GM19240 (cell line): ENCODE measurements around the gene NFIX.
A peak's percentile ranks its signal among the peaks of the same experiment; 100 is the strongest.
"Not testable (repeated sequence)": the region's sequence is repeated elsewhere in the genome, so short reads cannot be mapped to it uniquely, and the experiment has no call there.

Source experiments
- DNase-seq: peaks from one replicate; pipeline ENCODE4 v3.0.0; 2011; ENCODE audit warnings: low spot score; ENCODE audit not compliant: insufficient read length

Gene NFIX

DNA sequence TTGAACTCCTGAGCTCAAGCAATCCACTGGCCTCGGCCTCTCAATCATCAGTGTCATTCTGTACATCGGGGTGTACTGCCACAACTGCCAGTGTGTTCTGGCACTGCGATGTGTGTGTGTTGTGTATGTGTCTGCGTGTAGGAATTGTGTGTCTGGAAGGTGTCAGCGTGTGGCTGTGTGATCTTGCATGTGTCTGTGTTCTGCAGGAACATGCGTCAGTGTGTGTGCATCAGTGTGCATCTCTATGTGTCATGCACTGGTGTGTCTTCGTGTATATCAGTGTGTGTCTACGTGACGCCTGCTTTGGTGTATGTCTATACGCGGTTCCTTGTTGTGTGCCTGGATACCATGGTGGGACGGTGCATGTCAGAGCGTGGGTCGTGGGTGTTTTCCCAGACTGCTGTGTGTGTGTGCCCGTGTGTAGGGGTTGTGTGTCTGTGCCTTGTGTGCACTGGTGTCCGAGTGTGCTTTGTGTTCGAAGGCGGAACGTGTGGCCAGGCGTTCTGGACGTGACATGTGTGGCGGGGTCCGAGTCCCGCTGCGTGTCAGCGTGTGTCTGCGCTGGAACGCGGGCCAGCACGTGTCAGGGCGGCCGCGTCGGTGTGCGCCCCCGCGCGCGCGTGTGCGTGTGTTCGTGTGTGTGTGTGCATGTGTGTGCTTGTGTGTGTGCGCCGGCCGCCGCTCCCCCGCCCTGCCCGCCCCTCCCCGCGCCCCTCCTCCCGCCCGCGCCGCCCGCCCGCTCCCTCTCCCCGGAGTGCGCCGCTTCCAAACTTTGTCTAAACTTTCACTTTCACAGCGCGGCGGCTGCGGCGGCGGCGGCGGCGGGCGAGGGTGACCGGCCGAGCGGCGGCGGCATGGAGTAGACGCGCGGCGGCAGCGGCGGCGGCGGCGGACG is at the start of gene NFIX:
NFIX (plus strand) TSS at position 775 of the 895 bp plus-strand sequence. CDS start 363 bp downstream, outside the sequence.
- no peak for DNase-seq

DNA sequence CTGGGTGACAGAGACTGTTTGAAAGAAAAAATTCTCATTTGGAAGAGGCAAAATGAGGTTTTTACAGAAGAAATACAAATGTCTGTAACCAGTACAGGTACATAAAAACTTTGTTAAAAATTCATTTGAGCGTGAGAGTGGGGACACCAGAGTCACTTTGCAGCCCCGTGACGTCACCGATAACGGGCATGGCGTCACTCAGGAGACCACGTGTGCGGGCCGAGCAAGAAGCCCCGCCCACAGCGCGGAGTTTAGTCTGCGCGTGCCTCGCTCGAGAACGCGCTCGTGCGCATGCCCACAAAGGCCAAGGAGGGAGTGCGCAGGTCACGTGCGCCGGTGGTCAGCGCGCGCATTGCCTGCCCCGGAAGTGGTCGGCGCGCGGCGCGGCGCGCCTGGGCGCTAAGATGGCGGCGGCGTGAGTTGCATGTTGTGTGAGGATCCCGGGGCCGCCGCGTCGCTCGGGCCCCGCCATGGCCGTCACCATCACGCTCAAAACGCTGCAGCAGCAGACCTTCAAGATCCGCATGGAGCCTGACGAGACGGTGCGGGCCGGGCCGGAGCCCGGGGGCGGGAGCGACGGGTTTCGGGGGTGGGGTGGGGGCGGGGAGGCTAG is 49.7 kb upstream of the NFIX start, which contains the start of gene RAD23A:
RAD23A (plus strand) TSS at position 384 of the 613 bp plus-strand sequence; CDS start at position 471, 87 bp downstream.
- DNase-seq, result peak; percentile 74

DNA sequence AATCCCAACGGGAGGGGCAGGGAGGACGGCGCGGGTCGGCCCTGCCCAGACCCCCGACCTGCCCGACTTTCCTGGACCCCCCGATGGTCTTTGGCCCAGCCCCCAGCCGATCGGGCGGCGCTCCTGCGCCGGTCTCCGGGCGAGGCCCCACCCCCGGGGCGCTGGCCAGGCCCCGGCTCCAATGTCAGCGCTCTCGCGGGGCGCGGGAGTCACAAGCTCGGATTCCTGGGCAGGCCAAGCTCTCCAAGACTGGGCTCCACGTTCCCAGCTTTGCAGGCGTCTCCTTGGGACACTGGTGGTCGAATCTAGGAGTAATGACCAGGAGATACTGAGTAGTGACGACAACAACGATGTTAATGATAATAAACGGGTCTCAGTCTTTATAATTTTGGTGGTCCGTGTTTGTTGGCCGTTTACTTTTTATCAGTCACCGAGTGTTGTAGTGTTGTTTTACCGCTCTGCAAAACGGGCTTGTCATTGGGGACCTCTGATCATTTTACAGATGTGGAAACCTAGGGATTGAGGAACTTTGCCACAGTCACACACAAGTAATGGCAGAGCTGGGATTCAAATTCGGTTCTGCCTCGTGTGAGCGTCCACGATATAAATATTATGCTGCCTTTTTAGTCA is 49.1 kb upstream of the NFIX start:
- DNase-seq, result no peak

DNA sequence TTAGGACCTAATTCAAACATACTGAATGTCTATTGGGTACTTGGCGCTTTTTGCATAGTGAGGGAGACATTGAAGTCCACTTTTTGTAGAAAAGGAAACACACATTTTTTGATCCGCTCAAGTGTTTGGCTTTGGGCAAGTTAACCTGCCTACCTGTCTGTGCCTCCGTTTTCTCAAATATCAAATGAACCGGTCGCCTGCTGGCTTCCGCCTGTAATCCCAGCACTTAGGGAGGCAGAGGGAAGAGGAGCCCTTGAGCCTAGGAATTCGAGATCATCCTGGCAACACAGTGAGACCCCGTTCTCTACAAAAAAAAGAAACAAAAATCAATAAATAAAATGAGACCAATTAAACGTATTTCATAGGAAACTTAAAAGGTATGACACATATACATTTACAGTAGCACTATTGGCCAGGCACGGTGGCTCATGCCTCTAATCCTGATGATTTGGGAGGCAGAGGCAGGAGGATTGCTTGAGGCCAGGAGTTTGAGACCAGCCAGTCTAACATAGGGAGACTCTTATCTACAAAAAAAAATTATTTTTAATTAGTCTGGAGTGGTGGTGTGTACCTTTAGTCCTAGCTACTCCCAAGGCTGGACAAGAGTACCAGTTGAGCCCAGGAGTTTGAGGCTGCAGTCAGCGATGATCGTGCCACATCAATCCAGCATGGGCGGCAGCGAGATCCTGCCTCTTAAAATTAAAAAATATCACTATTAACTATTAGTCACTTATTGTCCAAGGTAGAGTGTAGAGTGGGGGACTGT is 48.4 kb upstream of the NFIX start:
- DNase-seq, result no peak

DNA sequence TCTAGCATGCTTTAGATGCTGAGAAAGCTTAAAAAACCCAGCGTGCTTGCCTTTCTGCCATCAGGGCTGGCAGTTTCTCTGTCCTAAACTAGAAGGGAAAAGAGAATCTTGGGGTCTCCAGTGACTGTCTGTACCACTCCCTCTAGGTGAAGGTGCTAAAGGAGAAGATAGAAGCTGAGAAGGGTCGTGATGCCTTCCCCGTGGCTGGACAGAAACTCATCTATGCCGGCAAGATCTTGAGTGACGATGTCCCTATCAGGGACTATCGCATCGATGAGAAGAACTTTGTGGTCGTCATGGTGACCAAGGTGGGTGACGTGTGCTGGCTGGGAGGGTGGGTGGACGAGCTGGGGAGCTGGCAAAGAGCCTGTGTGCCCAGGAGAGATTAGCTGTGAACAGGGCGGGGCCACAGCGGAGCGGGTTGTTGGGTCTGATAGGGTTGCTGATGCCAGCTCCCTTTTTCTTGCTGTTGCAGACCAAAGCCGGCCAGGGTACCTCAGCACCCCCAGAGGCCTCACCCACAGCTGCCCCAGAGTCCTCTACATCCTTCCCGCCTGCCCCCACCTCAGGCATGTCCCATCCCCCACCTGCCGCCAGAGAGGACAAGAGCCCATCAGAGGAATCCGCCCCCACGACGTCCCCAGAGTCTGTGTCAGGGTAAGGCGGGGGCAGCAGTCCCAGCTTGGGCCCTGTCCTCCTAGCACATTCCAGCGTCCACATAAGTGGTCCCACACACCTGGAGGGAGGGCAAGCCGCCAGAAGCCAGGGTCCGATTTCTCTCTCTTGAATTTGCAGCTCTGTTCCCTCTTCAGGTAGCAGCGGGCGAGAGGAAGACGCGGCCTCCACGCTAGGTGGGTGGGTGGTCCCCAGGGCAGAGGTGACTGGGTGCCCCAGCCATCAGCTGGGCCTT is 47.3 kb upstream of the NFIX start:
- no peak for DNase-seq

DNA sequence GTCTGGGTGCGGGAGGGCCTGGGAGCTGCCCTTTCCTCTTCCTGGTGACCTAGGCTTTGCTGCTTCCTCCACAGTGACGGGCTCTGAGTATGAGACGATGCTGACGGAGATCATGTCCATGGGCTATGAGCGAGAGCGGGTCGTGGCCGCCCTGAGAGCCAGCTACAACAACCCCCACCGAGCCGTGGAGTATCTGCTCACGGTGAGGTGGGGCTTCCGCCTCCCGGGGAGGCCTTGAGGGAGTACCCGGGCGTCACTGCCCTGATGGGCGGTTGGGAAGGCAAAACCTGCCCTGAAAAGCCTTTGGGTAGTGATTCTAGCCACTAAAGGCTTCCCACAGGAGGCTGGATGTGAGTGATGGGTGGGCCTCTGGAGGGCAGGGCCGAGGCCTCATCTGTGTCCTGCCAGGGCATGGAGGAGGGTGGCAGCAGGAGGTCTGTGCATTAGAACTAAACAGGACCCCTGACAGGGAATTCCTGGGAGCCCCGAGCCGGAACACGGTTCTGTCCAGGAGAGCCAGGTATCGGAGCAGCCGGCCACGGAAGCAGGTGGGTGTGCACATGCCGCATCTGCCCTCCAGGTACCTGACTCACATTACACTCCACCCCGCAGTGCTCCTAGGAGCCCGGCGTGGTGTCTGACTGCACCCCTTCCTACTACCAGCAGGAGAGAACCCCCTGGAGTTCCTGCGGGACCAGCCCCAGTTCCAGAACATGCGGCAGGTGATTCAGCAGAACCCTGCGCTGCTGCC is 46.5 kb upstream of the NFIX start:
- no peak for DNase-seq

DNA sequence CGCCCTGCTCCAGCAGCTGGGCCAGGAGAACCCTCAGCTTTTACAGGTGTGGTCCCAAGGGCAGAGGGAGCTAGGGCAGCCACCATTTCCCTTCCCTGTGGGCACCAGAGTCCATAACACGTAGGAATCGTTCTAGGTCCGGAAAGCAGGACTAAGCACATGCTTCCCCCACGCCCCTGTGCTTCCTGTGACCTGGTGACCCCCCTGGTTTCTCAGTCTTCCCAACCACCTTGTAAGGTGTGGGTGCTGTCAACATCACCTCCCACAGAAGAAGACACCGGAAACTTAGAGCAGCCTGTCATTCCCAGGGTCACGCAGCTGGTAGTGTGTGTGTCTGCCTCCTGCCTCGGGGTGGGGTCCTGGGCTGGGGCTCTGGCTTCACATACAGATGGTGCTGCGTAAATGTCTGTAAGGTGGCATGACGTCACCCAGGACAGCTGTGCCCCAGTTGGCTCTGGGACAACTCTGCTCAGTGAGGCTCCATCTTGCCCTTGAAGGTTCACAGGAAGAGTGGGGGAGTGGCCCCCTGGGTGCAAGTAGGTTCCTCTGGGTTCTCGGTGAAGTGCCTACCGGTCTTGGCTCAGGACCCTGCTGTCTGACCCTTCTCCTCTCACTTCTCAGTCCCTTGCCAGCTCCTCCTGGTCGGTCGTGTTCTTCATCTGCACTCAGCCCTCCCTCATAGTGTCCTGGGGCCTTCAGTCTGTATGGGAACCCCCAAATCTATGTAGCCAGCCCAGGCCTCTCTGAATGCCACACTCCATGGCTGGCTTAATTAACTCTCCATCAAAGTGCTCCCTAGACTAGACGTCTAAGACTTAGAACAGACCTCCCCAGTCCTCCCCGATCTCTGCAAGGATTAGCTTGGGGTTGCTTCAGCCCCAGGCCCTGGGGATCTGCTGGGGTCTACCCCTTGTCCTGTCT is 45.7 kb upstream of the NFIX start:
- no peak for DNase-seq

DNA sequence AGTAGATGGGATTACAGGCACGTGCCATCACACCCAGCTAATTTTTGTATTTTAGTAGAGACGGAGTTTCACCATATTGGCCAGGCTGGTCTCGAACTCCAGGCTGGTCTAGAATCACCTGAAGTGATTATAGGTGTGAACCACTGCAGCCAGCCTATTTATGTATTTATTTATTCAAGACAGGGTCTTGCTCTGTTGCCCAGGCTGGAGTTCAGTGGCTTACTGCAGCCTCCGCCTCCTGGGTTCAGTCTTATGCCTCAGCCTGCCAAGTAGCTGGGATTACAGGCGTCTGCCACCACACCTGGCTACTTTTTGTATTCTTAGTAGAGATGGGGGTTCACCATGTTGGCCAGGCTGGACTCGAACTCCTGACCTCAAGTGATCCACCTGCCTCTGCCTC is 43.2 kb upstream of the NFIX start:
- DNase-seq, result not testable (repeated sequence)

DNA sequence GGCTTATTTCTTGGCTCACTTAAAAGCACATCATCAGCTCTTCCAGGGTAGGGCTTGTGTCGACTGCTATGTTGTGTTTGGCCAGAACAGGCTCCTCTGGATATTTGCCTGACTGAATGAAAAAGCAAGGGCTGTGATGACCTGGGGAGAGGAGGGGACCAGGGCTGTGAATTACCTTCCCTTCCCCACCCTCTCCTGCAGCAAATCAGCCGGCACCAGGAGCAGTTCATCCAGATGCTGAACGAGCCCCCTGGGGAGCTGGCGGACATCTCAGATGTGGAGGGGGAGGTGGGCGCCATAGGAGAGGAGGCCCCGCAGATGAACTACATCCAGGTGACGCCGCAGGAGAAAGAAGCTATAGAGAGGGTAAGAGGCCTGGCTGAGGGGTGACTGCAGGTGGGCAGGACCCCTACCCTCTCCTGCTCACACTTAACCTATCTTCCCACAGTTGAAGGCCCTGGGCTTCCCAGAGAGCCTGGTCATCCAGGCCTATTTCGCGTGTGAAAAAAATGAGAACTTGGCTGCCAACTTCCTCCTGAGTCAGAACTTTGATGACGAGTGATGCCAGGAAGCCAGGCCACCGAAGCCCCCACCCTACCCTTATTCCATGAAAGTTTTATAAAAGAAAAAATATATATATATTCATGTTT is 42.7 kb upstream of the NFIX start:
- no peak for DNase-seq

DNA sequence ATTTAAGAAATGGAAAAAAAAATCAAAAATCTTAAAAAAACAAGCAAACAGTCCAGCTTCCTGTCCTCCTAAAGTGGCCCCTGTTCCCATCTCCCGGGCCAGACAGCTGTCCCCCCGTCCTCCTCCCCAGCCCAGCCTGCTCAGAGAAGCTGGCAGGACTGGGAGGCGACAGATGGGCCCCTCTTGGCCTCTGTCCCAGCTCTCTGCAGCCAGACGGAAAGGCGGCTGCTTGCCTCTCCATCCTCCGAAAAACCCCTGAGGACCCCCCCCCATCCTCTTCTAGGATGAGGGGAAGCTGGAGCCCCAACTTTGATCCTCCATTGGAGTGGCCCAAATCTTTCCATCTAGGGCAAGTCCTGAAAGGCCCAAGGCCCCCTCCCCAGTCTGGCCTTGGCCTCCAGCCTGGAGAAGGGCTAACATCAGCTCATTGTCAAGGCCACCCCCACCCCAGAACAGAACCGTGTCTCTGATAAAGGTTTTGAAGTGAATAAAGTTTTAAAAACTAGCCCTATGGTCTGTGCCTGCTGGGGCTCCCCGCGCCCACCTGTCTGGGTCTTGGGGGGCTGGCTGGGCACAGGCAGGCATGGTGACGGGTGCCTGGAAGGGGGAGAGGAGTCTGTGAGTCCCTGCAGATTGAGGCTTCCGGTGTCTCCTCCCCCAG is 42.0 kb upstream of the NFIX start:
- no peak for DNase-seq

DNA sequence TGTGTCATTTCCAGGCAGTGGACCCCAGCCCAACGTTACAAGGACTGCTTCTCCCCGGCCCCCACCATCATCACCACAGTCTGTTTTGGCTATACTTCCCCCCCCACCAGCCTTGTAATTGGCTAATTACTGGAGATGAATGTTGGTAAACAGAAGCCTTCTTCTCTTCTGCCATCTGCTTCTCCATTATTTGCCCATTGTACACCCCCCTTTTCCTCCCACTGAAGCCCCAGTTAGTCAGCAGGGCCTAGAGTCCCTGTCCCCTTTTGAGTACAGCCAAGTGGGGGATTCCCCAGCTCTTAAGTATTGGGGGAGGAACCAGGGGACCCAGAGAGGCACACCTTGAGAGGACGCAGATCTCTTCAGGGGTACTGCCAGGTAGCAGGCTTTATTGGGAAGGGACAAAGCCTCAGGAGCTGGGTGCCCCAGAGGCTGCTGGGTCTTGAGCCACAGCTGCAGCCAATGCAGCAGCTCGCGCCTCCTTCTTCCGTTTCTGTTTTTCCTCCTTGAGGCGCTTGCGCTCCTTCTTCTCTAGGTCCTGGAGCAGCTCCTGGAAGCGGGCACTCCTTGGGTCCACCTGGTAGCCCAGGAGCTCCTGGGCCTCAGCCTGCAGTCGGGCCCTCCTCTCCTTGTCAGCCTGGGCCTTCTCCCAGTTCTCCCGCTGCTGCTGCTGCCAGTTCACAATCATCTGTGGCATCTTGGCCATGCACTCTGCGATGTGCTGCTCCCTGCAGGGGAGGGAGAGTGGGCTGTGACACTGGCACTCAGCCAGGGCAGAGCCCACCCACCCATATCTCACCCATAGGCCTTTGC is 41.3 kb upstream of the NFIX start:
- no peak for DNase-seq

DNA sequence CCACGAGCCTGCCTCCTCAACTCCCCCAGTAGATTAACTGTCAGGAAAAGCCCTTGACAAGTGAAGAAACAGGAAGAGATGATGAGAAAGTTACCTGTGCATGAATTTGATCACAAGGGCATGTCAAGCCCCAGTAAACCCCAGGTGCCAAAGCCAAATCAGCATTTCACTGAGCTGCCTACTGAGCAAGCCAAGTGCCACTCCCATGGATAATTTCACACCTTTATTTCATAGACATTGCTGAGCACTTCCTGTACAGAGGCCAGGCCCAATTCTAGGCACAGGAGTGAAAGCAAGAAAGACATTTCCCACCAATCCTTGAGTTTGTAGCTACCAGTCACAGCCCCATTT is 40.7 kb upstream of the NFIX start:
- no peak for DNase-seq

DNA sequence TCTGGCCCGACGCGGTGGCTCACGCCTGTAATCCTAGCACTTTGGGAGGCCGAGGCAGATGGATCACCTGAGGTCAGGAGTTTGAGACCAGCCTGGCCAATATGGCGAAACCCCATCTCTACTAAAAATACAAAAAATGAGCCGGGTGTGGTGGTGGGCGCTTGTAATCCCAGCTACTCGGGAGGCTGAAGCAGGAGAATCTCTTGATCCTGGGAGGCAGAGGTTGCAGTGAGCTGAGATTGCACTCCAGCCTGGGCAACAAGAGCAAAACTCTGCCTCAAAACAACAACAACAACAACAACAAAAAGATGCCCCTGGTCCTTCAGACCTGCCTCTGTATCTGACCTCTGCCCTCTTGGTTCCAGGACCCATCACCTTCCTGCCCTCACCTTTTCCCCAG is 39.7 kb upstream of the NFIX start:
- not testable (repeated sequence) for DNase-seq

DNA sequence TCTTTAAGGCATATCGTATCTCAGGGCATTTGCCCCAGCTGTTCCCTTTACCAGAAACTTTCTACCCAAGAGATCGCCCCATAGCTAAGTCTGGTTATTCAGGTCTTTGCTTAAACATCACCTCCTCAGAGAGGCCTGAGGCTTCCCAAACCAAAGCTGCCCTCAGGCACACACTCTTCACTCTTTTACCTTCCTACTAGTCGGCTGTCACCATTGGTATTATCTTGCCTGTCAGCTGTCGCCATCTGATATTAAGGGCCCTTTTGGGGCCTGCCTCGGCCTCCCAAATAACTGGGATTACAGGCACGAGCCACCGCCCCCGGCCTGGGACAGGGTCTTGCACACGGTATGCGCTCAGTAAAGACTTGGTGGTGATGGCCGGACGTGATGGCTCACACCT is 39.3 kb upstream of the NFIX start:
- DNase-seq, result no peak

DNA sequence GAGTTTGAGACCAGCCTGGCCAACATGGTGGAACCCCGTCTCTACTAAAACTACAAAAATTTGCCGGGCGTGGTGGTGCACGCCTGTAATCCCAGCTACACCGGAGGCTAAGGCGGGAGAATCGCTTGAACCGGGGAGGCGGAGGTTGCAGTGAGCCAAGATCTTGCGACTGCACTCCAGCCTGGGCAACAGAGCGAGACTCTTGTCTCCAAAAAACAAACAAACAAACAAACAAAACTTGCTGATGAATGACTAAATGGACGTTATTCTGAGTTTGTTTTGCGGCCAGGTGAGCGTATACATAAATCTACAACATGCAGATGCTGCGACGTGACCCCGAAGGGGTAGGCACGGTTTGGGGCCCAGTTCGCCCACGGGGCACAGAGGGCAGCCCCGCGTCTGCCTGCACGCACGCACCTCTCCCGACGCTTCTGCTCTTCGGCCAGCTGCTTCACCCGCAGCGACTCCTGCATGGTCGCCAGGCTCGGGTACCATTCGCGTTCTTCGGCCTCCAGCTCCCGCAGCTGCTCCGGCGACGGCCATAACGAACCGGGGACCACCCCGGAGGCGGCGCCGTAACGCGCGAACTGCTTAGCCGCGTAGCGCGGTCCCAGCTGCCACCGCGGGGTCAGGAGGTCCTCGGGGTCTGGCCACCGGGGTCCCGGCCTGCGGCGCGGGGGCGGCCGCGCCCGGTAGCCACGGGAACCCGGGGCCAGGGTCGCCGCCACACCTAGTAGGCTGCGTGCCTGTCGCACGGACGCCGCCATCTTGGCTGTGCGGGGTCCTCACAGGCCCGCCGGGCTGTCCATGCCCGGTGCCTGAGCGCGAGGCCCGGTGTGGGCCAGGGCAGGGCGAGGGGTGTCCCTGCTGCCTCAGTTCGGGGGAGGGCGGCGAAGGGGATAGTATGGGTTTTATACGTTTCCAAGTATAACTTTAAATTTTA is 38.6 kb upstream of the NFIX start, which contains the start of gene GADD45GIP1:
GADD45GIP1 (minus strand) TSS at position 778 of the 943 bp plus-strand sequence; CDS start at position 767, 11 bp downstream.
- DNase-seq, result peak; percentile 66
